GM18520 (cell line): Measurements from ENCODE around the gene CAPN12.
"Not testable (repeated sequence)": the region's sequence is repeated elsewhere in the genome, so short reads cannot be mapped to it uniquely, and the experiment has no call there.

Source experiments
- ATAC-seq: cut with Tn5 transposase; IDR thresholded peaks from one replicate; pipeline ENCODE4 v1.9.1; 2021; ENCODE audit not compliant: unreplicated experiment

CAPN12 gene

GRCh38 chr19:38770949-38771275 is 26.6 kb upstream of the CAPN12 start:
- not testable (repeated sequence) for ATAC-seq

DNA sequence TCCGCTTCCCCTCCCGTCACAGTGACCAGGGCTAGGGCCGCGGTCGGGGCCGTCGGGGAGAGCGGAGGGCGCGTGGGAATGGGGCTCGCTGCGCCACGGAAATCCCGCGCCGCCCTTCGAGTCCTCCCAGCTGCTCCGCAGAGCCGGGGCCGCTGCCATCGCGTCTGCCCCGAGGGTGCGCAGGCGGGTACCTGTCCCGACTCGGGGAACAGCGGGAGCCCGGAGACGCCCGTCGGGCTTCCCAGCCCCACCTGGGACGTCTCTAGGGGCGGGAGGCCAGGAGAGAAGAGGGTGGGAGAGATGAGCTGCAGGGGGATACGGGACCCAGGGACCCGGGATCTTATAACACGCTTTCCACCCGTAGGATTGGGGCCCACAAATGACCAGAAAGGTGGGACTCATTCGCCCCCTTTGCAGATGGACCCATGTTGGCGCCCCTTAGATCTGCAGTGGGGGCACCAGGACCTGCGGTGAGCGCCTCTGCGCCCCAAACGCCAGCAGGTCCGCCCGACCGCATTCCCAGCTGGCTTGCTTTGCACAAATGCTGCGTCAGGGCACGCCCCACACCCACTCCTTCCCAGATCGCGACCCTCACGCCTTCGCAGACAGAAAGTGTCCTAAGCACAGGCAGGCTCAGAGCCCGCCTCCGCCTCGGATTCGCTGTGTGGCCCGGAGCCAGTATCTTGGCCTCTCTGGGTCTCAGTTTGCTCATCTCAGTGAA is 26.1 kb upstream of the CAPN12 start:
- not testable (repeated sequence) for ATAC-seq

DNA sequence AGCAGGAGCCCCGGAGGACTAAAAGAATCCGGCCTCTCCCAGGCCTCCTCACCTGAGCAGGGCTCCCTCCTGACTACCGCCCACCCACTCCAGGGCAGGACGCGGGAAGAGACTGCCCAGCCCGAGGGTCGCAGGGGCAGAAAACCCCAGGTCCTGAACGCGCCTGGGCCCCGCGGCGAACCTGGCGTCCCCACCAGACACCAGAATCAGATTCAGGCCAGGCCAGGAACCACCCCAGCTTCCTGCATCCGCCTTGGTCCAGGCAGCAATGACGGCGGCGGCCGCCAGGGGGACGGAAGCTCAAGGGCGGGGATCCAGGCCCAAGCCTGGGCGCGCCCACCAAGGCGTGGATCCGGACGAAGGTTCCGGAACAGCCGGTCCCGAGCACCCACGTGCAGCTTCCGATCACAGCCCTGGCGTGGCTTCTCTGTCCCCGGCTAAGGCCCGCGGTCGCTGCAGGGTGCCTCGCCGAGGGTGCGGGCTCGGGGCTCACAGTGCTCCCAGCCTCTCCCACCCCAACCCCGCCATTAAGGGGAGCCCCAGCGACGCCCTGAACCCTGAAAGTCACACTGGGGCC is 25.4 kb upstream of the CAPN12 start:
- ATAC-seq = peak; percentile 48

DNA sequence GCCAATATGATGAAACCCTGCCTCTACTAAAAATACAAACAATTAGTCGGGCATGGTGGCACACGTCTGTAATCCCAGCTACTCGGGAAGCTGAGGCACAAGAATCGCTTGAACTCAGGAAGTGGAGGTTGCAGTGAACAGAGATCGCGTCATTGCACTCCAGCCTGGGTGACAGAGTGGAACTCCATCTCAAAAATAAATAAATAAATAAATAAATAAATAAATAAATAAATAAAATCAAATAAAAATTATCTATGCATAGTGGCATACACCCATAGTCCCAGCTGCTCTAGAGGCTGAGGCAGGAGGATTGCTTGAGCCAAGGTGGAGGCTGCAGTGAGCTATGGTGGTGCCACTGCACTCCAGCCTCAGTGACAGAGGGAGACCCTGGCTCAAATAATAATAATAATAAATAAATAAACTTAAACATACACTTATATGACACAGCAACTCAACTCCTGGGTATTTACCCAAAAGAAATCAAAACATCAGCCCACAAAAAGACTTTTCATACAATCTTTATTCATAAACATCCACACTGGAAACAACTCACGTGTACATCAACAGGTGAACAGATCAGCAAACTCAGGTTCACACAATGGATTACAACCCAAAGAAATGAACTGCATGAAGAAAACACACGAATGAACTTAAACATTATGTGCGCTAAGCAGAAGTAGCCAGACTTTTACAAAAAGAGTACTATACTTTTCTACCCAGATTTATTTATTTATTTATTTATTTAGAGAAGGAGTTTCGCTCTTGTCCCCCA is 22.2 kb upstream of the CAPN12 start:
- ATAC-seq = no peak

GRCh38 chr19:38765214-38765613 is 20.9 kb upstream of the CAPN12 start:
- ATAC-seq = no peak

GRCh38 chr19:38763795-38764220 is 19.5 kb upstream of the CAPN12 start:
- no peak for ATAC-seq

DNA sequence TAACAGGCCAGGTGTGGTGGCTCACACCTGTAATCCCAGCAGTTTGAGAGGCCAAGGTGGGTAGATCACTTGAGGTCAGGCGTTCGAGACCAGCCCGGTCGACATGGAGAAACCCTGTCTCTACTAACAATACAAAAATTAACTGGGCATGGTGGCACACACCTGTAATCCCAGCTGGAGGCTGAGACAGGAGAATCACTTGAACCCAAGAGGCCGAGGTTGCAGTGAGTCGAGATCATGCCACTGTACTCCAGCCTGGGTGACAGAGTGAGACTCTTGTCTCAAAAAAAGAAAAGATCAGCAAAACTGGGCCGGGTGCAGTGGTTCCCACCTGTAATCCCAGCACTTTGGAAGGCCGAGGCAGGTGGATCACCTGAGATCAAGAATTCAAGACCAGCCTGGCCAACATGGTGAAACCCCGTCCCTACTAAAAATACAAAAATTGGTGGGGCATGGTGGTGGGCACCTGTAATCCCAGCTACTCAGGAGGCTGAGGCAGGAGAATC is 17.7 kb upstream of the CAPN12 start:
- not testable (repeated sequence) for ATAC-seq

DNA sequence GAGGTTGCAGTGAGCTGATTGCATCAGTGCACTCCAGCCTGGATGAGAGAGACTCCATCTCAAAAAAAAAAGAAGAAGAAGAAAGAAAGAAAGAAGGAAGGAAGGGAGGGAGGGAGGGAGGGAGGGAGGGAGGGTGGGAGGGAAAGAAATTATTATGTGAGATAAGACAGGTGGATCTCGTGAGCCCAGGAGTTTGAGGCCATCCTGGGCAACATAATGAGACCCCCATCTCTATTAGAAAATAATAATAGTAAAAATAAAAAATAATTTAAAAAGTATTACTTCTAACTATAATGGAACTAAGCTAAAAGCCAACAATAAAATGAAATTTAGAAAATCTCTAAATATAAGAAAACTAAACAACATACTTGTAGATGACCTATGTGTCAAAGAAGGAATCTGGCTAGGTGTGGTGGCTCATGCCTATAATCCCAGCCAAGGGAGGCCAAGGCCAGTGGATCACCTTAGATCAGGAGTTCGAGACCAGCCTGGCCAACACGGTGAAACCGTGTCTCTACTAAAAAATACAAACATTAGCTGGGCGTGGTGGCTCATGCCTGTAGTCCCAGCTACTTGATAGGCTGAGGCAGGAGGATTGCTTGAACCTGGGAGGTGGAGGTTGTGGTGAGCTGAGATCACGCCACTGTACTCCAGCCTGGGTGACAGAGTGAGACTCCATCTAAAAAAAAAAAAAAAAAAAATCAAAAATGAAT is 16.7 kb upstream of the CAPN12 start:
- not testable (repeated sequence) for ATAC-seq

- ATAC-seq = no peak
Measured at GRCh38 chr19:38759590-38760003, 15.3 kb upstream of the CAPN12 start.

GRCh38 chr19:38754196-38754595 is 9.9 kb upstream of the CAPN12 start:
- ATAC-seq = not testable (repeated sequence)

DNA sequence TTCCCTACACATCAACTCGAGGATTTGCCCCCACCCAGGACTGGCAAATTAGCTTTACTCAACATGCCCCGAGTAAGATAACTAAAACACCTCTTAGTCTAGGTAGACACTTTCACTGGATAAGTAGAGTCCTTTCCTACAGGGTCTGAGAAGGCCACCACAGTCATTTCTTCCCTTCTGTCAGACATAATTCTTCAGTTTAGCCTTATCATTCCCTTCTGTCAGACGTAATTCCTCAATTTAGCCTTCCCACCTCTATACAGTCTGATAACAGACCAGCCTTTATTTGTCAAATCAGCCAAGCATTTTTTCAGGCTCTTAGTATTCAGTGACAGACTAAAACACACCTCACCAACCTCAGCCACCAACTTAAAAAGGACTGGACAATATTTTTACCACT is 9.5 kb upstream of the CAPN12 start:
- not testable (repeated sequence) for ATAC-seq

DNA sequence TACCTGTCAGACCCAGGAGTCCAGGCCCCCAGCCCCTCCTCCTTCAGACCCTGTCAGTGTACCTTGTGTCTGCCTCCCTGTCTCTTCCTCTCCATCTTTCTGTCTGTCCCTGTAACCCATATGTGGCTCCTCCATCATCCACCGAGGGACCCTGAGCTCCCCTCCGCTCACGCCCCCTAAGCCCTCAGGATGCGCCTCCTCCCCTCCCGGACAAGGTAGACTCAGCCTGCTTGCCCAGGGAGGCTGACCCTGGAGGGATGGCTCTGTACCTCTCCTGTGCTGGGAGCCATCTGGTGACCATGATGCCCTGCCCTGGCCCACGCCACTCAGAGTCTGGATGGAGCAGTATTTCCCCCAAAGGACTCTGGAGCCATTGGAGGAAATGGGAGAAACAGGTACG is 1.0 kb upstream of the CAPN12 start:
- ATAC-seq = no peak

DNA sequence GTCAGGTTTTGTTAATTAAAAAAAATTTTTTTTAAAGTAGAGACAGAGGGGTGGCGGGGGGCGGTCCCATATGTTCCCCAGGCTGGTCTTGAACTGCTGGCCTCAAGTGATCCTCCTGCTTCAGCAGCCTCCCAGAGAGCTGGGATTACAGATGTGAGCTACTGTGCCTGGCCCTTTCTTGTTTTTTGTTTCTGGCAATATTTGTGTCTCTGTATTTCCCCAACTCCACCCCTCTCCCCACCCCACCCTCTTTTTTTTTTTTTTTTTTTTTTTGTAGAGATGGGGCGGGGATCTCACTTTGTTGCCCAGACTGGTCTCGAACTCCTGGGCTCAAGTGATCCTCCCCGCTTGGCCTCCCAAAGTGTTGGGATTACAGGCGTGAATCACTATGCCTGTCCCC is 600 bp upstream of the CAPN12 start:
- ATAC-seq = no peak

- no peak for ATAC-seq
Measured at GRCh38 chr19:38743394-38744297, 628 bp downstream of the CAPN12 start.

DNA sequence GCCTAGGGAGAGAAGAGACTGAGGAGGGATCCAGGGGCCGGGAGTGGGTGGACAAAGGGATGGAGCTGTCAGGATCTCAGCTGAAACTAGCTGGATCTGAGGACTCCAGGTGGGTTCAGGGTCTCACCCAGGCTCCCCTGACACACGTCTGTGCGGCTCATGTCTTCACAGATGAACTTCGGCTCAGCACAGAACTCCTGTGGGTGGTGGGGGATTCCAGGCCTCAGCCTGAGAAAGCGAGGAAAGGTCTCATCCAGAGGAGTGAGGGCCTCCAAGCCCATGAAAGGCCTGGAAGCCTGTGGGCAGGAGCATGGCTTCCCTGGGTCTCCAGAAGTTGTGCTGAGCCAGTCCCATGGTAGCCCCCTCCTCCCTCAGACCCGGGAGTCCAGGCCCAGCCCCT is 1.4 kb downstream of the CAPN12 start:
- ATAC-seq = no peak

GRCh38 chr19:38742296-38742695 is 2.0 kb downstream of the CAPN12 start:
- no peak for ATAC-seq

- ATAC-seq = no peak
Measured at GRCh38 chr19:38741670-38742069, 2.6 kb downstream of the CAPN12 start.

DNA sequence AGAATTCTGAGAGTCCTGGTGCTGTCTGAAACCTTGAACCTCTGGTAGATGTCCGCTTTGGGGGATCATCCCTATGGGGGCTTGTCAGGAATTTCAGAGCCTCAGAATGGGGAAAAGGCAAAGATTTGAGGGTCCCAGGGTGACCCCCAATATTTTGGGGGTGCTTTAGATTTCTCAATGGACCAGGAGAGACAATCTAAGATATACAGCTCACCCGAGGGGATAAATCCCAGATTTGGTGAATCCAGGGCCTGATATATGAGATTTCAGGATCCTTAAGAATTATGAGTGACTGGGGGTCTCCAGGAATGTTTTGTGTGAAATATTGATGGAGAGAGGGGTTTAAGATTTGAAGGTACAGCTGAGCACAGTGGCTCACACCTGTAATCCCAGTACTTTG is 3.3 kb downstream of the CAPN12 start:
- ATAC-seq = no peak

DNA sequence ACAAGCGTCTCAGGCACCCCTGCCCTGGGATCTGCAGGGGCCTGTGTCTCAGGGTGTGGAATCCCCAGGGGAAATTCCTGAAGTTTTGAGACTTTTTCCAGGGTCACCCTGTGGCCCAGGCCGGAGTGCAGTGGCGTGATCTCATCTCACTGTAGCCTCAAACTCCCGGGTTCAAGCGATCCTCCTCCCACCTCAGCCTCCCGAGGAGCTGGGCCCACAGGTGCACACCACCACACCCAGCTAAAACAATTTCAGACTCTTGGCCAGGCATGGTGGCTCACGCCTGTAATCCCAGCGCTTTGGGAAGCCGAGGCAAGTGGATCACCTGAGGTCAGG is 4.0 kb downstream of the CAPN12 start:
- ATAC-seq = no peak

DNA sequence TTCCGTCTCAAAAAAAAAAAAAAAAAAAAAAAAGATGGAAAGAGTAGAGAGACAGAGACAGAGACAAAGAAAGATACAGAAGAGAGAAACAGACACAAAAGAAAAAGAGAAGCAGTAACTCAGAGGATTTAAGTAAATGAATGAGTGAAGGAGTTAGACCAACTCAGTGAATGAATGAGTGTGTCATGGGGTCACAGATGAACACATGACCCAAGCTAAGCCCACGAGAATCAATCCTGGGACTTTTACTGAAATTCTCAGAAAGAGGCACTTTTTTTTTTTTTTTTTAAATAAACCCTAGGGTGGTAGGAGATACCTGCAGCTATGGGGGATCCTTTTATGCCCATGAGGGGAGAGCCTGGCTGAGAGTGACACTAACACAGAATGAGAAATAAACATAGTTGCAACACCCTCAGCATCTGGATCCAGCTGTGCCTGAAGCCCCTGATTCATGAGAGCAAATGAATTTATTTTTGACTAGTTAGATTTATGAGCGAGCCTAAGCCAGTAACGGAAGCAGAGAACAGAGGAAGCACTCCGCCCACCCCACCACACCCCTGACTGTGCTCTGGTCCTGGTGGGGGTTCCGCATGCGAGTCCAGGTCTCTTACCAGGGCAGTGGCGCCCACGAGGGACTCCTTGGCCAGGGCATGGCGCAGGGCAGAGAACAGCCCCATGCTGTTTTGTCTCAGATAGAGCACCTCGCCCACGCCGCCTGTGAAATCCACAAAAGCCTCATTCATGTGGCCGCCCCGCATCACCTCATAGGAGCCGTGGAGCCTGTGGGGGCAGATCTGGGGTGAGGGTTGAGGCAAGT is 4.6 kb downstream of the CAPN12 start:
- no peak for ATAC-seq
